Measurements from ENCODE around the gene ZNF445. TPM values are rescaled to one million over a fixed set of nuclear protein-coding genes. Genes with fewer than 3 reads are reported as not detected.
A peak's percentile ranks its signal among the peaks of the same experiment; 100 is the strongest.

Gene ZNF445
- total RNA-seq, 1 donor from 2014 or later: 46.1 TPM

GRCh38 chr3:44516230-44516629, 38.8 kb upstream of the ZNF445 start:
- H3K9me3 Mint-ChIP-seq: no peaks in the 10 kb centered on the region
- H3K27me3 Mint-ChIP-seq (ENCODE audit: low read depth): peaks cover 23% of the 10 kb centered on the region
- H3K4me1 Mint-ChIP-seq: peaks cover 8% of the 10 kb centered on the region
- DNase-seq (ENCODE audit: low read depth, low spot score): no peak
- H3K36me3 Mint-ChIP-seq (ENCODE audit: low read depth): no peaks in the 10 kb centered on the region
- no peak for TF ChIP-seq CTCF (conservative IDR thresholded peaks at IDR 0.05)
- H3K27ac Mint-ChIP-seq (ENCODE audit: unreplicated experiment): no peak overlapping the region
- H3K4me3 Mint-ChIP-seq: no peak overlapping the region

GRCh38 chr3:44513513-44513912, 36.0 kb upstream of the ZNF445 start:
- no peak for TF ChIP-seq CTCF (conservative IDR thresholded peaks at IDR 0.05)
- no peak overlapping the region for H3K4me3 Mint-ChIP-seq
- peaks cover 12% of the 10 kb centered on the region for H3K27me3 Mint-ChIP-seq (ENCODE audit: low read depth)
- DNase-seq (ENCODE audit: low read depth, low spot score): no peak
- H3K4me1 Mint-ChIP-seq: peaks cover 30% of the 10 kb centered on the region
- no peaks in the 10 kb centered on the region for H3K36me3 Mint-ChIP-seq (ENCODE audit: low read depth)
- no peak overlapping the region for H3K27ac Mint-ChIP-seq (ENCODE audit: unreplicated experiment)
- H3K9me3 Mint-ChIP-seq: no peaks in the 10 kb centered on the region

GRCh38 chr3:44511238-44511566, 33.7 kb upstream of the ZNF445 start:
- Mint-ChIP-seq H3K27me3 (ENCODE audit: low read depth) (peaks cover 2% of the 10 kb centered on the region), H3K27ac (ENCODE audit: unreplicated experiment) (peak overlapping the region; percentile 99), H3K36me3 (ENCODE audit: low read depth) (peaks cover 10% of the 10 kb centered on the region), H3K4me1 (peaks cover 38% of the 10 kb centered on the region), H3K4me3 (peak overlapping the region; percentile 97), H3K9me3 (no peaks in the 10 kb centered on the region)
- TF ChIP-seq CTCF (conservative IDR thresholded peaks at IDR 0.05): no peak
- no peak for DNase-seq (ENCODE audit: low read depth, low spot score)

- peaks cover 5% of the 10 kb centered on the region for H3K9me3 Mint-ChIP-seq
- H3K27me3 Mint-ChIP-seq (ENCODE audit: low read depth): no peaks in the 10 kb centered on the region
- no peak for DNase-seq (ENCODE audit: low read depth, low spot score)
Measured at GRCh38 chr3:44510000-44510368, 32.5 kb upstream of the ZNF445 start.

GRCh38 chr3:44509393-44509921, 32.0 kb upstream of the ZNF445 start:
- Mint-ChIP-seq H3K4me1 (peaks cover 38% of the 10 kb centered on the region), H3K27ac (ENCODE audit: unreplicated experiment) (peak overlapping the region; percentile 73), H3K4me3 (peak overlapping the region; percentile 97), H3K27me3 (ENCODE audit: low read depth) (no peaks in the 10 kb centered on the region), H3K36me3 (ENCODE audit: low read depth) (peaks cover 23% of the 10 kb centered on the region), H3K9me3 (peaks cover 5% of the 10 kb centered on the region)
- DNase-seq (ENCODE audit: low read depth, low spot score): no peak
- TF ChIP-seq CTCF (conservative IDR thresholded peaks at IDR 0.05): no peak

More at GRCh38 chr3:44510000-44510368, 32.5 kb upstream of the ZNF445 start:
- peaks cover 22% of the 10 kb centered on the region for H3K36me3 Mint-ChIP-seq (ENCODE audit: low read depth)
- peak overlapping the region; percentile 97 for H3K4me3 Mint-ChIP-seq
- peaks cover 38% of the 10 kb centered on the region for H3K4me1 Mint-ChIP-seq
- peak overlapping the region; percentile 73 for H3K27ac Mint-ChIP-seq (ENCODE audit: unreplicated experiment)
- TF ChIP-seq CTCF (conservative IDR thresholded peaks at IDR 0.05): no peak
